Fibroblast of peridontal ligament (primary cell): ENCODE measurements around the gene CAMTA1.

Source experiments
- DNase-seq: peaks from one replicate; pipeline ENCODE4 v3.0.0-alpha.2; 2010; ENCODE audit errors: extremely low read depth

Gene CAMTA1

DNA sequence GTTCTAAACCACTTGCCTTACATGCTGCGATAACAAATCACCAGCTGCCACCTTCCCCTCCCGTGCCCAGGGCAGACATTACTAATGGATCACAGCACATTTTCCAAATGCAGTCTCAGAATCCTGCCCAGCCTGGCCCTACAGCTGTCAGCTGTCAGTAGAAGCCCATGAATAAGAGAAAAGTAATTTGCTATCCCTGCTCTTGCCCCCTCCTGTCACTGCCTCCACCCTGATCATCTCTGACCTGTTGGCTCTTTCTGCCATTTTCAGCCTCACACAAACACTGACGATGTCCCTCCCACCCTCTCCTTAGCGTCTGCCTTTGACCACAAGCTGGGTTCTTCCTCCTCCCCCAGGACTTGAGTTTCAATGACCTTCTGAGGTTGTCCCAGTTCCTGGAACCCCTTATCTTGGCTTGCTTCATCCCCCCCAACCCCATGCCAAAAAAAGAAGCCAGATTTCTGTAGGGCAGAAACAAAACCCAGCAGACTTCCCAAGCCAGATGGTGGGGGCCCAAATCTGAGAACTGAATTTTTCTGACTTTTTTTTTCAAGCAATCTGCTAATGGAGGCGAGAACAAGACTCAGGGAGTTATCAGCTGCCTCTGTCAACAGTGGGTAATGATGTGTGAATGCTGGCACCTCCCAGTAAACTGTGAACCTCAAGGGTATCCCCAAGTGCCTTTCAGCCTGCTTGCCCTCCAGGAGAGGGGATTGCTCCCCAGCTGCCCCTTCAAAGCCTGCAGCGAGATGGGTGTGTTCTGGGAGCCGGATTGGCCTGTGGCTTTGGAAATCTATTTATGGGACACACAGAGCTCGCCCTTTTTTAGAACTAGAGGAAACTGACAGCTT, 769.4 kb downstream of the CAMTA1 start:
- no peak for DNase-seq

DNA sequence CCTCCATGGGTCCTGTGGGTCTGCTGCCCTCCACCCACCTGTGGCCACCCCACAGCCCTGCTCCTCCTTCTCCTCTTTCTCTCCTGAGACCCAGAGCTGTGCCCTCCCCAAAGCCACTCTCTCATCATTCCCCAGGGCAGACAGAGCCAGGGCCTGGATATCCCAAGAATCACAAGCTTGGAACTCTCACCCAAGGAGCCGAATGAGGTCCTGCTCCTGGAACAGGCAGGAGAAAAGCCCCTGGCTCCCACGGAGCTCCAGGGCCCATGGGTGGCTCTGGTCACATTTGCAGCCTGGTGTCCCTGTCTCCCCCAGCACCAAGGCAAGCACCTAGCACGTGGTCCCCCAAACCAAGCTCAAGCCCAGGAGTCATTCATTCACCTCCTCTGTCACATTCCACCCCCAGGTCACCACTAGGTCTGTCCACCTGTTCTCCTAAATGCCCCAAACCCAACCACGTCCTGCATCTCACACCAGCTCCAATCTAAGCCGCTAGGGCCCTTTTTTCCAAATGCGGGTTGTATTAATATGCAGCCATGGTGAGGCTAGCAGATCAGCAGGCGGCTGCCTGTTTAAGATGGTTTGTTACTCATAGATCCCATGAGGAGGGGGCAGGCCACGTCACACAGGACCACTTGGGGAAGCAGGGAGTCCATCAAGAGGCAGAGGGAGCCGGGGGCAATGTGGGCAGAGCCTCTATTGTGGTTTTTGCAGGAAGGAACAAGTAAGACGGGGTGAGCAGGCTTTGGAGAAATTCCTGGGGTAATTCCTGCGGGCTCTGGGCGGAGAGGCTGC, 770.3 kb downstream of the CAMTA1 start:
- no peak for DNase-seq

DNA sequence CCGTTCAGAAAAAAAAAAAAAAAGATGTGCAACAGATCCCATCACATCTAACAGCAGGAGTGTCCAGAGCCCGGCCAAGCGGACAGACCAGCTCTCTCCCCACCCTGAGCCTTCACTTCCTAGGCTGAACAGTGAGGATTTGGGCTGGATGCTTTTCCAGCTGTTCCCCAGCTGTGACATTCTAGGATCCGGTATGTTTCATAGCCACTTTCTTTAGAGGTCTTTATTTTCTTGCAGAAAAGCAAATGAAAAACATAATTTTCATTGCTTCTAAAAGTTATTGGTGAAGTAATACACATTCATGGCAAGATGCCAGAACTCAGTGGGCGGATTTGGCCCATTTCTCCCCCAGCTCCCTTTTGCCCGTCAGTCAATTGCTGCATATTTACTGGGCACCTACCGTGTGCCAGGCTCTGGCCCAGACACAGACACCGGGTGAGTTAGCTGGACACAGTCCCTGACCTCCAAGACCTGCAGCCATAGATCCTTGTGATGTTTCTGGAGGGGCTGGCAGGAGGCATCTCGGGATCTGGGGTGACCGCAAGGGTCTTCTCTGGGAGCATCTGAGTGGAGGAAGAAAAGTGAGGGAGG, 772.1 kb downstream of the CAMTA1 start:
- DNase-seq: no peak

DNA sequence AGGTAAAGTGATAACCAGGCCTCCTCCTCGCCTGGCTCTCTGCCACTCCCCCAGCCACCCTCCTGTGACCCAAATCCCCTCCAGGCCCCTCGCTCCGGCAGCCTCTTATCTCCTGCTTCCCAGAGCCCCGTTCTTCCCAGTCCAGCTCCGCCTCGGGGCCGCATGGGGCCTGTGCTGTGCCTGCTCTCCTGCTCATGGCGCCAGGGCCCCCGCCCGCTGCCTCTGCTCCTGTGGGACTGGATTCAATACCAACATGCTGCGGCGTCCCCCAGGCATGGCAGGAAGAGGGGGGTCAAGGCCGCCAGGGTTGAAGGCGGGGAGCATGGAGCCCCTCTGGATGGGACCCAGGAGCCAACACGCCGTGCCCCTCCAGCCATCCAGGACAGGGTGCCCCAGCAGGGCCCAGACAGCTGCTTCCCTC, 772.8 kb downstream of the CAMTA1 start:
- DNase-seq: no peak

DNA sequence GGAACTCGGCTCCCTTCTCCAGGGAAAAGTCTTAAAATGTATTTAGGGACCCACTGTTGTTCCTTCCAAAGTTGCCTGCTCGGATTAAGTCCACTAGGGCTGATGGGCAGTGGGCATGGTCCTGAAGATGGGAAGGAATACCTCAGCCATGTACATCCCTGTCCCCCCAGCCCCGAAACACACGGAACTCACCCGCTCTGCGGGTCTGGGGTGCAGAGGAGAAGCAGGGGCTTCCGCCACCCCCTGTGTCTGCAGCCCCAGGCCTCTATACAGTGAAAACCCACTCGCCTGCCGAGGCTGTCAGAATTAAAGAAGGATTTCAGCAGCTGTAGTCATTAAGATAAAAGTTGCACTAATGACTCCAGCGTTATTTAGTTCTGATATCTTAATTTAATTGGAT, 773.2 kb downstream of the CAMTA1 start:
- DNase-seq: no peak

DNA sequence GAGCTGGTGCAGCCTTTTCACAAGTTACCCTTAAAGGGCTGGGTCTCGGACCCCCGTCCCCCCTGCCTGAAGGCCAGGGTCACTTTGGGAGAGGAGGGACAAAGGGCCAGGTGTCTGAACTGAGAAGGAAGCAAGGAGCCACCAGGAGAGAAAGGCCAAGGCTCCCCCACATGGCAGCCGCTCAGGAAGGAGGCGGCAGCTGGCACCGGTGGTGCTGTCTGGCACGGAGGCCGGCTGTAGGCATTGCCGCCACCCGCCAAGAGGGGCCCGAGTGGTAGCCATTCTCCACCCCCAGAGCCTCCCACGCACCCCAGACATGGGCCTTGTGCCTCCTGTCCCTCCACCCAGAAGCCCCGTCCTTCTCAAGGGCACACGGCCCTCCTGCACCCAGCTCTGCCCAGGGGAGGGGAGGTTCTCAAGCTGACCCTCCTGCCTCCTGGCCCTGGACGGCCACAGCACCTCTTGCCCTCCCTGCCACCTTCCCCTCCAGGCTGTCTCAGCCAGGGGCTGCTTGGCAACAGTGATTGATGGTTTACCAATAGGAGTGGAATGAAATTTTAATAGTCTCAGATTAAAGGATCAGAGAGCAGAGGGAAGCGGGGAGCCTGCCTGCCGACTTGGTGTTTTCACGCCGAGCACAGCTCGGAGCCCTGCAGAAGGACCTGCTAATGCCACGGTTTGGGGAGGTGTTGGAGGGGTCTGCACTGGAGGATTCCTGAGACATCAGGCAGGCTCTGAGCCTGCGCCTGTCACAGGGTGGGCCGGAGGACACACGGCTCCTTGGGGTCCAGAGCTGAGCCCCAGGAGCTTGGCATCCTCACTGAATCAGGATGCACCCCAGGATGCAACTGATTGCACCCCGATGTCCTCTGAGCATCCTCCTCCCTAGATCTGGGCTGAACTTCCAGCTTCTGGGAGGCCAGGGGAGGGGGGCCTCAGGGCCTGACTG, 773.9 kb downstream of the CAMTA1 start:
- DNase-seq: no peak

DNA sequence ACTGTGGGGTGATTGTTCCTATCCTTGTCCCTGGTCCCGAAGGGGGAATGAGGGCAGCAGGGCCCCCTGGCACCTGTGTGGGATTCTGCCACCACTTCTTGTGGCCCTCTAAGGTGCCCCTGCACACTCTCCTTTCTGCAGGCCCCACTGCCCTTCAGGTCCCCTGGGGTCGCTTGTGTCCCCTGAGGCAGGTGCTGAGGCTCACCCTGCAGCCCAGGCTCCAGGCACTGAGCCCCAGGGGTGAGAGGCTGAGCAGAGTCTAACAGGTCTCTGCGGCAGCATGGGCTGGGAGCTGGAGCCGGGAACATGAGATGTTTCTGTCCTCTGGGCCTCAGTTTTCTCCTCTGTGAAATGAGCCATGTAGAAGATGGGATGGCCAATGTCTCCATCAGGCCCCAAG, 774.9 kb downstream of the CAMTA1 start:
- no peak for DNase-seq

DNA sequence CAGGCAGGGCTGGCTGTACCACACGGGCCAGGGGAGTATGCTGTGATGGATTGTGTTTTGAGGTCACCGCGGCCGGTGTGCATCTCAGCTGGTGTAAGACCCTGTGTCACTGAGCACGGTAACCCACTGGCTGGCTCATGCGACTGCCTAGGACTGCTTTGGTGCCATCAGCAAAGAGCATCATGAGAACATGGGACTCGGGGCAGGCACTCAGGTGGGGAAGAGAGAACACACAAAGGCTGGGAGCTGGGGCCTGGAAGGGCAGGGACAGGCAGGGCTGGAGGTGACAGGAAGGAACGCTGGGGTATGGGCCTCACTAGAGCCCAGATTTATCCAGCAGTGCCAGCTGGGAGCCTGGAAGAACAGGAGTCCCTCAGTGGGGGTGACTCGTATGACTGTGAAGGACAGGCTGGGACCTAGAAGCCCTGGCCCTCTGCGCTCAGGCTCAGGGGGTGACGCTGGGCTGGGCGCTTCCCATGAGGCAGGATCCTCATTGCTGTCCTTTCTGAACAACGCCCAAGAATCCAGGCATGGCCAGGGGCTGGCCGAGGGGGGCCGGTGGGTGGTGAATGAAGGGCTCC, 775.4 kb downstream of the CAMTA1 start:
- no peak for DNase-seq

DNA sequence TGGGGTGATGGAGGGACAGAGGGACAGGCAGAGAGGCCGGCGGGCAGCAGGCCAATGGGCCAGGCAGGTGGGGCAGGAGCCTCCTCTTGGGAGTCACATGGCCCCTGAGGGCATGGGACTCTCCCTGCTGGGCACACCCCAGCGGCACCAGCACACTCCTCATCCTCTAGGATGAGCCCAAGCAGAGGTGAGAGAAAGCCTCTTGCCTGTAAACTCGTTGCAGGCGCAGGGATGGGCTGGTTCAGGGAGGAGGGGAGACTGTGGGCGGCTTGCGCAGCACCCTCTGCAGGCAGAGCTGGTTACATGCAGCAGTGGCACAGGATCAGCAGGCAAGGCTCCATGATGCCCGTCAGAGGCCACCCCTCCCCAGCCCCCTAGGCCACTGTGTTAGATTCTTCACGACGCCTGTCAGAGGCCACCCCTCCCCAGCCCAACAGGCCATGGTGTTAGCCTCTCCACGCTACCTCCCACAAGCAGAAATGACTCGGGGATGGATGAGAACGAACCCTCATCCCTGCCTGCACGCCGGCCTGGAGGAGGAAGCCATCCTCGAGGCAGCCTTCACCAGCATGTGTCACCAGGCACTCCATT, 776.2 kb downstream of the CAMTA1 start:
- no peak for DNase-seq

DNA sequence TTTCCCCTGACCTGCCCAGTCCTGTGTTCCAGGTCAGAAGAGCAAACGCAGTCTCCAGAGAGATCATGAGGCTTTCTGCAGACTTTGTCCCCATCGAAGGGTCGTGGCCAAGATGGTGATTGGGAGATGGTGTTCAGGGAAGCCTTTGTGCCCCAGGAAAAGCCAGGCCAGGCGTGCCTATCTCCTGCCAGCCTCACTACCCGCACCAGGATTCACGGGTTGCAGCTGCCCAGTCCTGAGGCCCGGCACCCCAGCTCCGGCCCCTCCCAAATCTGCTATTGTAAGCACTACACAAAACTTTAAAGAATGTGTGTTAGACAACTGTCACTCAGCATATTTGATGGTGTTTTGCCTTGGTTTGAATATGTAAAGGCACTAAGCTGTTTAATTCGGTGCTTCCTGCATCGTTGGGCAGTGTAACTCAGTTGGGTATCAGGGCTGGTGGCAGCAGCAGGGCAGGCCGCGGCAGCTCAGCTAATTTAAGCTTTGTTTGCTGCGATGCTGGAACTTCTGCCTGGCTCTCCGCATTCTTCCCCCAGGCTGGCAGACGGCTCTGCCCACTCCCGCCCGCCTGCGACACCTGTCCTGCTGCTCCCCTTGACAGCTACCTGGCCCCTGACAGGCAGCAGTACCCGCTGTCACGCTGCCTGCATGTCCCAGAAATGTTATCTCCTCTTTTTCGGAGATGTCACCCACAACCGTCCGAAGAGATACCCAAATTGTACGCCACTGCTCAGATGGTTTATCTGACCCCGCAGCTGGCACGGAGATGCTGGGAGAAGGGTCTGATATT, 776.9 kb downstream of the CAMTA1 start:
- DNase-seq: no peak

DNA sequence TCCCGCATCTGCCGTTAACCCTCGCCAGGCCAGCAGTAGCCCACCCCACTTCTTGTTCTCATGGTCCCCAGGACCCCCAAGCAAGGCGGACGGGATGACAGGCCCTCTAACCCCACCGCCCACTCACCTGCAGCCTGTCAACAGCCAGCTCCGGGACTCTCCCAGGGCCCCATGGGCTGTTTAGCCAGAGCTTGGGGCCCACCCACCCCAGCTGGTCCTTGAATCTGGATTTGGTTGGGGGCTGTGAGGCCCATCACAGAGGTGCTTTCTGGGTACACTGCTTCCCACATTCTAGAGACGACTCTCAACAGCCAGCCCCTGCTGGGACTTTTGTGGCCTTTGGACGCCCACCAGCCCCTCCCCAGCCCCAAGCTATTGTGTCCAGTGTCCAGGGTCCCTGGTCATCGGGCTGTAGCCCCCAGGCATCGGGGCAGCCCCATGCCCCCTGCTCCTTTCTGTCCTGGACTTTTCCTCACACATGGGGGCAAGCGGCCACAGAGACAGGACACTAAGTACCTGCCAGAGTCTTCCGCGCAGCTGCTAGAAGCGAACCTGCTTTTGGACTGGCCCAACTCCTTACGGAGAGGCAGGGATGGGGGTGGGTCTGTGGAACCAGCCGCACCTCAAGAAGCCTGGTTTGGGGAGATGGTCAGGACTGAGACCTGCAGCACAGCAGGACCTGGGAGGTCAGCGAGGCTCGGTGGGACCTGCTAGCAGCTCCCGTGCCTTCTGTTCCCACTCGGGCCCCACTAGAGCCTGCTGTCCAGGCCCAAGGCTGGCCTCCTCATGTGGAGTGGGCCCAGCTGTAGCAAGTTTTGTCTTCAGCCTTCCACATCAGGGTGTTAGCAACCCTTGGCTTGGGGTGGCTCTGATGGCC, 777.7 kb downstream of the CAMTA1 start:
- DNase-seq: no peak

DNA sequence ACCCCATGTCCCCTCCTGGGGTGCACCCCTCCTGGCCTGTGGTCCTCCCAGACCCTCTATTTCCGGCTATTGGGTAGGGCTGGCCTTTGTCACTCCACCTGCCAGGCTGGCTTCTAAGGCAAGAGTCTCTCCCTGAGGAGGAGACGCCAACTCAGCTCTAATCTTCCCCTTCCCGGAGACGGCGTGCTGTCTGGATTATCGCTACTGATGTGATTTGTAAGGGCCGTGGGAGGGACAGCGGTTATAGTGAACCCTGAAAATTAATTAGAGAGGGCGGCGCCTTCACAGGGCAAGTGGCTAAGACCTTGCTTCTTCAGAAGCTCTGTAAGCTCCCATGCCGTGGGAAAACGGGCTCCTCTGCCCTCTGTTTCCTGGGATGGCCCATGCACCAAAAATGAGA, 778.9 kb downstream of the CAMTA1 start:
- DNase-seq: no peak

DNA sequence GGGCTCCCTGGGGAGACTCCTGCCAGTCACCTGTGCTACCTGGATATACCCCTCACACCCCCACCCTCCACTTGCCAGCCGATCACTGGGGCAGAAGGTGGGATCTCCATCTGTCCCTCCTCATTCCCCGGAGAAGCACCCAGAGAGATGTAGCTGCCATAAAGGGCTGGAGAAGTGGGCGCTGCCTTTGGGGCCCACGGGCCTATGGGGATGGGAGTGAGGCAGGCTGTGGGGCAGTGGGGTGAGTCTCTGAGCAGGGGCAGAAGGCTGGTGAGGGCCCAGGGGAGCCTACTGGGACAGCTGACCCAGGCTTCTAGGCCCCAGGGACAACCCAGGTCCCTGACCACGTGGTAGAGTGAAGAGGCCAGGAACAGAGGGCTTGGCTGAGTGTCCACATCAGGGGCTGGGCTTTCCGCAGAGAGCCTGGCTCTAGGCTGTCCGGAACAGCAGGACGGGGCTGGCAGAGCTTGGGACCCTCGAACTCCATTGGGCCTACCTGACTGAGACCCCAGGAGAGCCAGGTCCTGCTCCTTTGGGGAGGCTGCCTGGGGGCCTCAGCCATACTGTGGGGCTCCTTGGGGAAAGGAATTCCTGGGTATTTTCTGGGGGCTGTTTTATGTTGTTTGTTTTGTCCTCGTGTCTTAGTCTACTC, 780.0 kb downstream of the CAMTA1 start:
- DNase-seq: no peak

DNA sequence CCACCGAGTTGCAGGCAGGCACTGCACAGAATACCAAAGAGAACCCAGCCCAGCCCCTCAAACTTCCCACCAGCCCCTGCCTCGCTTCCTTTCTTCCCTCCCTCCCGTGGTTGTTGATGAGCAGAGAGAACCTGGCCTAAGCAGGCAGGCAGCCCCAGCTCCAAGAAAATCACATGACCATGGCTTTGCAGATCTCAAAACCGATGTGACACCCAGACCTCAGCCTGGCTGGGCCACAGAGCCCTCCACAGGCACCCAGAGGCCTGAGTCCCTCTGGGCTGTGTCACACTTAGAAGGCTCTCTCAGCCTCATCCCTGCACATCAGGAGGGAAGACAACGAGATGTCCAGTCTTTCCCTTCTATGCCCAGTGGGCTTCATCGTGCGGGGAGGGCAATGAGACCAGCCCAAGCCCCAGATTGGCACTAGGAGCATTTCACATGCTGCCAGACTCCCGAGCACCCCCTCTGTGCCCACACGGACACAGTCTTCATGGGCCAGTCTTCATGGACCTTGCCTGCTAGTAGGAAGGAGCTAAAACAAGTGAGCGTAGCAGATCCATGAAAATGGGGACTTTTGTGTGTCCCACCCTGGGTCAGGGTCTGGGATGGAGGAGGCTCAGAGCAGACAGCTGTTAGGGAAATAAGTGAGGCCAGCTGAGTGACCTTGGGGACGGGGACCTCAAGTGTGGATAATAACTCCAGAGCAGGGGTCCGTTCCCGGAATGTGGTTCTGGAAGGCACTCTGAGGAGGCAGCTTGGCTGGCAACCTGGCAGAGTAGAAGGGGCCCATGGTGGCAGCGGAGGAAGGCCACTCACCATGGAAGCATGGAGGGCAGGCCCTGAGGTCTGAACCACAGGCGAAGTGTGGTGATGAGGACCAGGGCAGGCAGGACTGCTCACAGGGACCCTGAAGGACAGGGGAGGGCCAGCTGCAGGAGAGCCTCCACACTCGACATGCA, 781.4 kb downstream of the CAMTA1 start:
- DNase-seq: no peak

DNA sequence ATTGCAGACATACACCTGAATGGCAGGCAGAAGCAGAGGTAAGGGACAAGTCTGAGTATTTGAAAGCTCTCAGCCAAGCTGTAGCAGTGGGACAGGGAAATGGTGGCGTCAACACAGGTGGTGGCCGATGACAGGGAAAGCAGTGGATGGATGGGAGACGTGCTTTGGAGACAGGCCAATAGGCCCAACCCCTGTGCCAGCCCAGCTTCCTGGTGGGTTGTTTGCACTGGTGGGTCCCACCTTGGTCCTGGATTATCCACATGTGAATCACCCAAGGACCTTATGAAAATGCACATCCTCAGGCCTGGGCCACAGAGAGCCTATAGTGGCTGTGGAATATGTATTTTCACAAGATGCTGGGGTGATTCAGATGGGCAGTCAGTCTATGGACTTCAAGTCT, 782.1 kb downstream of the CAMTA1 start:
- DNase-seq: no peak

DNA sequence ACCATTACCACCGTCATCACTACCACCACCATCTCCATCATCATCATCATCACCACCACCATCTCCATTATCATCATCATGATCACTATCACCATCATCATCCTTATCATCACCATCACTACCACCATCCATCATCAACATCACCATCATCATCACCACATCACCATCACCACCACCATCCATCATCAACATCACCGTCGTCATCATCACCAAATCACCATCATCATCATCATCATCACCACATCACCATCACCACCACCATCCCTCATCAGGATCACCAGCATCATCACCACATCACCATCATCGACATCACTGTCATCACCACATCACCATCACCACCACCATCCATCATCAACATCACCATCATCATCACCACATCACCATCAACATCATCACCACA, 782.8 kb downstream of the CAMTA1 start:
- DNase-seq: no peak

DNA sequence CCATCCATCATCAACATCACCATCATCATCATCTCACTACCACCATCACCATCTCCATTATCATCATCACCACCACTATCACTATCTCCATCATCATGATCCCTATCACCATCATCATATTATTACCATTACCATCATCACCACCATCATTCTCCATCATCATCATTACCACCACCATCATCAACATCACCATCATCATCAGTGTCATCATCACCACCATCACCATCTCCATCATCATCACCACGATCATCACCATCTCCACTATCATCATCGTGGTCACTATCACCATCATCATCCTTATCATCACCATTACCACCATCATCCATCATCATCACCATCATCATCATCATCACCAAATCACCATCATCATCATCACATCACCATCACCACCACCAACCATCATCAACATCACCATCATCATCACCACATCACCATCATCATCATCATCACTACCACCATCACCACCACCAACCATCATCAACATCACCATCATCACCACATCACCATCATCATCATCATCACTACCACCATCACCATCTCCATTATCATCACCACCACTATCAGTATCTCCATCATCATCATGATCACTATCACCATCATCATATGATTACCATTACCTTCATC, 783.8 kb downstream of the CAMTA1 start:
- no peak for DNase-seq
